ENCODE measurements around the gene CFDP1.

DNA sequence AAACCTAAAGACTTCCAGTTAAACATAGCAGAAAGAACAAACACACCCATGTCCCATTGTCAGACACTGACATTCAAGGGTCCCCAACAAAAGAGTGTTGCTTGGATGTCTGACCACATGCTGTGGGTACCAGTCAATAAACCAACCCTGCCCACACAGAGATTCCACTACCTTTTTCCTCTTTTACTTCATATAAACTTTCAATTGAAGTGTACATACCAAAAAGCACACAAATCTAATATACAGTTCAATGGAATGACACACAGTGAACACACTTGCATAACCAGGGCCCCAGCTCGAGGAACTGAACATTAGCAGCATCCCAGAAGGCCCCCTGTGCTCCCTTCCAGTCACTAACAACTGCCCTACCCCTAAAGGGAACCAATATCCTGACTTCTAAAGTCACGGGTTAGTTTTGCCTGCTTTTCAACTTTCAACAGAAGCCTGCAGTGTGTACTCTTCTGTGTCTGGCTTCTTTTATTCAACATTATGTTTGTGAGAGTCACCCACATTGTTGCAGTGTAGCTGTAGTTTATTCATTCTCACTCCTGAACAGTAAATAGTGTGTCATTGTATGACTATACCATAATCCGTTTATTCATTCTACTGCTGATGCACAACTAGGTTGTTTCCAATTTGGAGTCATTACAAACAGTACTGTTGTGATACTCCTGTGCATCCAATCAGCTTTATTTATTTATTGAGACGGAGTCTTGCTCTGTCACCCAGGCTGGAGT lies 18.0 kb downstream of the CFDP1 start:
- TF ChIP-seq, protein P1, sequence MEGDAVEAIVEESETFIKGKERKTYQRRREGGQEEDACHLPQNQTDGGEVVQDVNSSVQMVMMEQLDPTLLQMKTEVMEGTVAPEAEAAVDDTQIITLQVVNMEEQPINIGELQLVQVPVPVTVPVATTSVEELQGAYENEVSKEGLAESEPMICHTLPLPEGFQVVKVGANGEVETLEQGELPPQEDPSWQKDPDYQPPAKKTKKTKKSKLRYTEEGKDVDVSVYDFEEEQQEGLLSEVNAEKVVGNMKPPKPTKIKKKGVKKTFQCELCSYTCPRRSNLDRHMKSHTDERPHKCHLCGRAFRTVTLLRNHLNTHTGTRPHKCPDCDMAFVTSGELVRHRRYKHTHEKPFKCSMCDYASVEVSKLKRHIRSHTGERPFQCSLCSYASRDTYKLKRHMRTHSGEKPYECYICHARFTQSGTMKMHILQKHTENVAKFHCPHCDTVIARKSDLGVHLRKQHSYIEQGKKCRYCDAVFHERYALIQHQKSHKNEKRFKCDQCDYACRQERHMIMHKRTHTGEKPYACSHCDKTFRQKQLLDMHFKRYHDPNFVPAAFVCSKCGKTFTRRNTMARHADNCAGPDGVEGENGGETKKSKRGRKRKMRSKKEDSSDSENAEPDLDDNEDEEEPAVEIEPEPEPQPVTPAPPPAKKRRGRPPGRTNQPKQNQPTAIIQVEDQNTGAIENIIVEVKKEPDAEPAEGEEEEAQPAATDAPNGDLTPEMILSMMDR (conservative IDR thresholded peaks at IDR 0.05; ENCODE audit: low read depth, low read length) = no peak
- TF ChIP-seq EZH2 (IDR thresholded peaks at IDR 0.05; ENCODE audit: low read length, unreplicated experiment) = no peak
- no peak for TF ChIP-seq EZH2phosphoT487 (IDR thresholded peaks at IDR 0.05; ENCODE audit: borderline replicate concordance, low read length)

Data from PC-3 (cell line).